HepG2 (cell line): ENCODE data around the gene XRCC5. TPM values are rescaled to one million over a fixed set of nuclear protein-coding genes. Genes with fewer than 3 reads are reported as not detected.

Experiments
- ADNP ChIP-seq: sonication (generic); formaldehyde crosslinking; IDR thresholded peaks from 2 replicates; pipeline ENCODE4 v1.4.0; 2020; ENCODE audit warnings: missing genetic modification reagents
- BHLHE40 ChIP-seq: IDR thresholded peaks from 2 replicates; pipeline ENCODE4 v1.6.1; 2011; ENCODE audit warnings: low read length, improper control_type of control experiment
- CBX2 ChIP-seq, 2 experiments: fragments of 200-600 bp in 1 of 2; sonication (generic); formaldehyde crosslinking in 1 of 2; IDR thresholded peaks; 2 replicates each; pipeline versions ENCODE4 v1.7.0 to v1.8.1; 2018 to 2022; ENCODE audit warnings: low read depth in 2 of 2, low read length in 1 of 2, mild to moderate bottlenecking in 1 of 2, missing genetic modification reagents in 1 of 2
- MIER2 ChIP-seq: IDR thresholded peaks from 2 replicates; pipeline ENCODE4 v1.6.1; 2016; ENCODE audit warnings: missing biosample characterization, missing genetic modification reagents
- NR2F1 ChIP-seq, 2 experiments: fragments of 450-650 bp in 1 of 2; formaldehyde crosslinking in 1 of 2; IDR thresholded peaks; 2 replicates each; pipeline versions ENCODE4 v1.5.0 to v1.6.1; 2016 to 2020; ENCODE audit warnings: mild to moderate bottlenecking in 1 of 2, missing compliant biosample characterization in 1 of 2, missing genetic modification reagents in 1 of 2, moderate library complexity in 1 of 2
- RORA ChIP-seq: sonication (generic); formaldehyde crosslinking; IDR thresholded peaks from 2 replicates; pipeline ENCODE4 v1.5.0; 2020; ENCODE audit warnings: mild to moderate bottlenecking, missing genetic modification reagents, moderate library complexity
- SAFB2 ChIP-seq: sonication (generic); formaldehyde crosslinking; IDR thresholded peaks from 2 replicates; pipeline ENCODE4 v1.5.1; 2020; ENCODE audit warnings: missing genetic modification reagents, low read depth, mild to moderate bottlenecking, borderline replicate concordance
- SOX13 ChIP-seq, 3 experiments: fragments of 450-650 bp in 1 of 3; sonication (generic) in 1 of 3; formaldehyde crosslinking in 1 of 3; IDR thresholded peaks in 2 of 3; conservative IDR thresholded peaks in 1 of 3; 2 replicates each; pipeline versions ENCODE4 v1.5.0 to v1.6.1; 2016 to 2020; ENCODE audit warnings: antibody characterized with exemption in 1 of 3, mild to moderate bottlenecking in 1 of 3, missing compliant biosample characterization in 1 of 3, missing genetic modification reagents in 1 of 3, moderate library complexity in 1 of 3
- SPEN ChIP-seq: sonication (generic); formaldehyde crosslinking; IDR thresholded peaks from 2 replicates; pipeline ENCODE4 v1.5.1; 2020; ENCODE audit warnings: low read depth, mild to moderate bottlenecking, missing genetic modification reagents
- TBP ChIP-seq: sonication (generic); formaldehyde crosslinking; IDR thresholded peaks from 2 replicates; pipeline ENCODE4 v1.5.0; 2020; ENCODE audit warnings: missing genetic modification reagents
- ZKSCAN5 ChIP-seq: sonication (generic); formaldehyde crosslinking; IDR thresholded peaks from 2 replicates; pipeline ENCODE4 v1.5.1; 2020; ENCODE audit warnings: mild to moderate bottlenecking, missing genetic modification reagents
- ZNF251 ChIP-seq: sonication (generic); formaldehyde crosslinking; IDR thresholded peaks from 2 replicates; pipeline ENCODE4 v1.9.0; 2021; ENCODE audit warnings: mild to moderate bottlenecking, missing genetic modification reagents
- ZNF335 ChIP-seq: sonication (generic); formaldehyde crosslinking; IDR thresholded peaks from 2 replicates; pipeline ENCODE4 v1.4.0; 2020; ENCODE audit warnings: missing genetic modification reagents
- ZNF546 ChIP-seq: sonication (generic); formaldehyde crosslinking; conservative IDR thresholded peaks from 2 replicates; pipeline ENCODE4 v1.8.1; 2023; ENCODE audit warnings: mild to moderate bottlenecking, missing genetic modification reagents
- ZNF552 ChIP-seq: sonication (generic); formaldehyde crosslinking; IDR thresholded peaks from 2 replicates; pipeline ENCODE4 v1.9.0; 2022; ENCODE audit warnings: missing genetic modification reagents, mild to moderate bottlenecking, borderline replicate concordance
- ZNF577 ChIP-seq: sonication (generic); formaldehyde crosslinking; IDR thresholded peaks from 2 replicates; pipeline ENCODE4 v1.4.0; 2020; ENCODE audit warnings: mild to moderate bottlenecking, low read depth, missing genetic modification reagents, borderline replicate concordance
- polyA plus RNA-seq, 8 experiments: library from polyadenylated mRNA; depleted of rRNA in 3 of 8; stranded (reverse) in 7 of 8; unstranded in 1 of 8; fragments of >200 nt; fragmentation: Illumina TruSeq in 4 of 8; extraction: Trizol in 4 of 8; gene quantifications; 2 replicates each; pipeline versions ENCODE4 v1.2.1 to v1.2.3, GENCODE V29; 2011 to 2016; ENCODE audit warnings: low read depth in 4 of 8, missing spikeins in 1 of 8, mixed read lengths in 1 of 8; ENCODE audit not compliant: insufficient read depth in 1 of 8
- total RNA-seq, 5 experiments: library from RNA; depleted of rRNA; stranded (reverse); fragments of >200 nt; fragmentation: Illumina TruSeq; extraction: Trizol; gene quantifications; 2 replicates each; pipeline ENCODE4 v1.2.3, GENCODE V29; 2016; ENCODE audit warnings: low read depth in 1 of 5
- TF ChIP-seq, protein P1 (sequence below): sonication (generic); formaldehyde crosslinking; IDR thresholded peaks from 2 replicates; pipeline ENCODE4 v1.8.0; 2023; ENCODE audit warnings: mild to moderate bottlenecking, missing genetic modification reagents
- TF ChIP-seq, protein P2 (sequence below): sonication (generic); formaldehyde crosslinking; IDR thresholded peaks from 2 replicates; pipeline ENCODE4 v1.4.0; 2020; ENCODE audit warnings: missing genetic modification reagents
- TF ChIP-seq, protein P3 (sequence below): sonication (generic); formaldehyde crosslinking; IDR thresholded peaks from 2 replicates; pipeline ENCODE4 v1.4.0; 2020; ENCODE audit warnings: mild to moderate bottlenecking, missing genetic modification reagents
- TF ChIP-seq, protein P4 (sequence below): sonication (generic); formaldehyde crosslinking; IDR thresholded peaks from 2 replicates; pipeline ENCODE4 v1.4.0; 2020; ENCODE audit warnings: mild to moderate bottlenecking, missing genetic modification reagents
- TF ChIP-seq, protein P5 (sequence below): sonication (generic); formaldehyde crosslinking; IDR thresholded peaks from 2 replicates; pipeline ENCODE4 v1.5.1; 2020; ENCODE audit warnings: mild to moderate bottlenecking, missing genetic modification reagents, moderate library complexity

XRCC5 gene
- total and polyA plus RNA-seq, 2 of the 13 experiments (the other 11 are each of a cell fraction or from before 2014, with no cell fraction given) = 264 to 454 TPM

DNA sequence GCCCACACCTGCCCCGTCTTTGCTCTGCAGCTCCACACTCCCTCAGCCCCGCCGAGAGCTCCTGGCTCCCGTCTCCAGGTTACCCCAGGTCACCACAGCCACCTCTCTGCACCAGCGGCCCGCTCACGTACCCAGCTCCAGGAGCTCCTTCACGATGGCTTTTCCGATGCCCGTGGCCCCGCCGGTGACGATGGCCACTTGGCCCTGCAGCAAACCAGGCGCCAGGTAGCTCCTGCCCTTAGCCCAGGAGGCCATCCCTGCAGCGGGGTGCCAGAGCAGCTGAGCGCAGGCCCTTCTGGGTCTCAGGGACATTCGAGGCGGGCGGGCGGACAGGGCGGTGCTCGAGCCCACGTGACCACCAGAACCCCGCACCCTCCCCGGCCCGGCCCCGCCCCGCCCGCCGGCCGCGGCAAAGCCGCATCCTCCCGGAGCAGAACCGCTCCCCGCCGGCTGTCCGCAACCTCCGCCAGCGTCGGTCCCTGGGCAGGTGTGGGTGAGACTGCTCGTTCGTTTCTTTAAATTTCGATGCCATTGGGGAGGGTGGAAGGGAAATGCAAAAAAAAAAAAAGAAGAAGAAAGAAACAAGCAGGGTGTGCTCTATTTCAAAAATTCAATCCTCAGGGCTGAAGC is 27.5 kb upstream of the XRCC5 start, which contains the start of the genes PECR and TMEM169 (continued):
- TF ChIP-seq ZNF251 (CRISPR knock-in tag) = peak; percentile 79; the same call in 1 of the 2 replicates
- TF ChIP-seq, protein P1, sequence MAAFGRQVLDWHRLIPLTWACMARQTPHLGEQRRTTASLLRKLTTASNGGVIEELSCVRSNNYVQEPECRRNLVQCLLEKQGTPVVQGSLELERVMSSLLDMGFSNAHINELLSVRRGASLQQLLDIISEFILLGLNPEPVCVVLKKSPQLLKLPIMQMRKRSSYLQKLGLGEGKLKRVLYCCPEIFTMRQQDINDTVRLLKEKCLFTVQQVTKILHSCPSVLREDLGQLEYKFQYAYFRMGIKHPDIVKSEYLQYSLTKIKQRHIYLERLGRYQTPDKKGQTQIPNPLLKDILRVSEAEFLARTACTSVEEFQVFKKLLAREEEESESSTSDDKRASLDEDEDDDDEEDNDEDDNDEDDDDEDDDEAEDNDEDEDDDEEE (CRISPR knock-in tag) = peak; percentile 99
- TF ChIP-seq NR2F1 (CRISPR knock-in tag; IDR thresholded peaks at IDR 0.05) = no peak; a peak in 1 of 4 replicates
- no peak for TF ChIP-seq CBX2 (IDR thresholded peaks at IDR 0.05; ENCODE audit: low read depth, low read length)
- TF ChIP-seq CBX2 (CRISPR knock-in tag; IDR thresholded peaks at IDR 0.05; ENCODE audit: low read depth) = no peak
- TF ChIP-seq ZNF552 (CRISPR knock-in tag) = peak; percentile 97
- TF ChIP-seq, protein P2, sequence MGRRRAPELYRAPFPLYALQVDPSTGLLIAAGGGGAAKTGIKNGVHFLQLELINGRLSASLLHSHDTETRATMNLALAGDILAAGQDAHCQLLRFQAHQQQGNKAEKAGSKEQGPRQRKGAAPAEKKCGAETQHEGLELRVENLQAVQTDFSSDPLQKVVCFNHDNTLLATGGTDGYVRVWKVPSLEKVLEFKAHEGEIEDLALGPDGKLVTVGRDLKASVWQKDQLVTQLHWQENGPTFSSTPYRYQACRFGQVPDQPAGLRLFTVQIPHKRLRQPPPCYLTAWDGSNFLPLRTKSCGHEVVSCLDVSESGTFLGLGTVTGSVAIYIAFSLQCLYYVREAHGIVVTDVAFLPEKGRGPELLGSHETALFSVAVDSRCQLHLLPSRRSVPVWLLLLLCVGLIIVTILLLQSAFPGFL (CRISPR knock-in tag) = no peak
- TF ChIP-seq ZNF335 = no peak
- TF ChIP-seq SOX13 (IDR thresholded peaks at IDR 0.05) = no peak
- peak in 1 of 2 experiments; percentile 48; a peak in 2 of 4 replicates for TF ChIP-seq SOX13 (CRISPR knock-in tag; conservative IDR thresholded peaks at IDR 0.05 in 1 of 2, IDR thresholded peaks at IDR 0.05 in 1 of 2)
- peak; percentile 71 for TF ChIP-seq MIER2 (CRISPR knock-in tag)
- no peak for TF ChIP-seq RORA (CRISPR knock-in tag)
- TF ChIP-seq, protein P3, sequence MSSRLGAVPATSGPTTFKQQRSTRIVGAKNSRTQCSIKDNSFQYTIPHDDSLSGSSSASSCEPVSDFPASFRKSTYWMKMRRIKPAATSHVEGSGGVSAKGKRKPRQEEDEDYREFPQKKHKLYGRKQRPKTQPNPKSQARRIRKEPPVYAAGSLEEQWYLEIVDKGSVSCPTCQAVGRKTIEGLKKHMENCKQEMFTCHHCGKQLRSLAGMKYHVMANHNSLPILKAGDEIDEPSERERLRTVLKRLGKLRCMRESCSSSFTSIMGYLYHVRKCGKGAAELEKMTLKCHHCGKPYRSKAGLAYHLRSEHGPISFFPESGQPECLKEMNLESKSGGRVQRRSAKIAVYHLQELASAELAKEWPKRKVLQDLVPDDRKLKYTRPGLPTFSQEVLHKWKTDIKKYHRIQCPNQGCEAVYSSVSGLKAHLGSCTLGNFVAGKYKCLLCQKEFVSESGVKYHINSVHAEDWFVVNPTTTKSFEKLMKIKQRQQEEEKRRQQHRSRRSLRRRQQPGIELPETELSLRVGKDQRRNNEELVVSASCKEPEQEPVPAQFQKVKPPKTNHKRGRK (CRISPR knock-in tag) = peak; percentile 84
- peak; percentile 98 for TF ChIP-seq ZNF546 (CRISPR knock-in tag)
- no peak; the same call in 1 of the 2 replicates for TF ChIP-seq BHLHE40
- peak; percentile 74; the same call in 1 of the 2 replicates for TF ChIP-seq ZKSCAN5 (CRISPR knock-in tag)
- TF ChIP-seq, protein P4, sequence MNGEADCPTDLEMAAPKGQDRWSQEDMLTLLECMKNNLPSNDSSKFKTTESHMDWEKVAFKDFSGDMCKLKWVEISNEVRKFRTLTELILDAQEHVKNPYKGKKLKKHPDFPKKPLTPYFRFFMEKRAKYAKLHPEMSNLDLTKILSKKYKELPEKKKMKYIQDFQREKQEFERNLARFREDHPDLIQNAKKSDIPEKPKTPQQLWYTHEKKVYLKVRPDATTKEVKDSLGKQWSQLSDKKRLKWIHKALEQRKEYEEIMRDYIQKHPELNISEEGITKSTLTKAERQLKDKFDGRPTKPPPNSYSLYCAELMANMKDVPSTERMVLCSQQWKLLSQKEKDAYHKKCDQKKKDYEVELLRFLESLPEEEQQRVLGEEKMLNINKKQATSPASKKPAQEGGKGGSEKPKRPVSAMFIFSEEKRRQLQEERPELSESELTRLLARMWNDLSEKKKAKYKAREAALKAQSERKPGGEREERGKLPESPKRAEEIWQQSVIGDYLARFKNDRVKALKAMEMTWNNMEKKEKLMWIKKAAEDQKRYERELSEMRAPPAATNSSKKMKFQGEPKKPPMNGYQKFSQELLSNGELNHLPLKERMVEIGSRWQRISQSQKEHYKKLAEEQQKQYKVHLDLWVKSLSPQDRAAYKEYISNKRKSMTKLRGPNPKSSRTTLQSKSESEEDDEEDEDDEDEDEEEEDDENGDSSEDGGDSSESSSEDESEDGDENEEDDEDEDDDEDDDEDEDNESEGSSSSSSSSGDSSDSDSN = peak; percentile 97
- TF ChIP-seq ZNF577 (CRISPR knock-in tag) = 0 out of 2 replicates have a peak, but pooled peaks have one; percentile 69
- TF ChIP-seq, protein P5, sequence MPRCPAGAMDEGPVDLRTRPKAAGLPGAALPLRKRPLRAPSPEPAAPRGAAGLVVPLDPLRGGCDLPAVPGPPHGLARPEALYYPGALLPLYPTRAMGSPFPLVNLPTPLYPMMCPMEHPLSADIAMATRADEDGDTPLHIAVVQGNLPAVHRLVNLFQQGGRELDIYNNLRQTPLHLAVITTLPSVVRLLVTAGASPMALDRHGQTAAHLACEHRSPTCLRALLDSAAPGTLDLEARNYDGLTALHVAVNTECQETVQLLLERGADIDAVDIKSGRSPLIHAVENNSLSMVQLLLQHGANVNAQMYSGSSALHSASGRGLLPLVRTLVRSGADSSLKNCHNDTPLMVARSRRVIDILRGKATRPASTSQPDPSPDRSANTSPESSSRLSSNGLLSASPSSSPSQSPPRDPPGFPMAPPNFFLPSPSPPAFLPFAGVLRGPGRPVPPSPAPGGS = peak; percentile 98
- no peak for TF ChIP-seq ADNP
- no peak for TF ChIP-seq TBP (CRISPR knock-in tag)
- TF ChIP-seq SPEN (CRISPR knock-in tag) = peak; percentile 93
- peak; percentile 92 for TF ChIP-seq SAFB2
